ENCODE data around the gene SH2B3.
"Not testable (repeated sequence)": the region's sequence is repeated elsewhere in the genome, so short reads cannot be mapped to it uniquely, and the experiment has no call there.

Gene SH2B3

GRCh38 chr12:111469401-111469800 is 63.7 kb downstream of the SH2B3 start:
- no peaks in the 10 kb centered on the region for H3K4me1 ChIP-seq
- H3K36me3 ChIP-seq (ENCODE audit: control insufficient read depth, insufficient read depth, low read length) = no peaks in the 10 kb centered on the region
- no peak overlapping the region for H3K4me3 ChIP-seq (ENCODE audit: low read depth, low read length)
- H3K27ac ChIP-seq = no peak overlapping the region
- H3K79me2 ChIP-seq = peaks cover under 1% of the 10 kb centered on the region
- no peak for TF ChIP-seq CTCF (IDR thresholded peaks at IDR 0.05)
- no peaks in the 10 kb centered on the region for H3K9me3 ChIP-seq (ENCODE audit: control insufficient read depth, low read length)
- no peak overlapping the region for H2AFZ ChIP-seq
- H3K9ac ChIP-seq = no peak overlapping the region
- H3K27me3 ChIP-seq (ENCODE audit: control insufficient read depth, insufficient read depth, low read length) = no peaks in the 10 kb centered on the region
- H3K4me2 ChIP-seq (ENCODE audit: low read length) = no peak overlapping the region

- peaks cover 2% of the 10 kb centered on the region for H3K79me2 ChIP-seq
- no peaks in the 10 kb centered on the region for H3K27me3 ChIP-seq (ENCODE audit: control insufficient read depth, insufficient read depth, low read length)
- H3K4me2 ChIP-seq (ENCODE audit: low read length) = no peak overlapping the region
- no peak for TF ChIP-seq CTCF (IDR thresholded peaks at IDR 0.05)
- no peaks in the 10 kb centered on the region for H3K36me3 ChIP-seq (ENCODE audit: control insufficient read depth, insufficient read depth, low read length)
- H2AFZ ChIP-seq = no peak overlapping the region
- no peak overlapping the region for H3K27ac ChIP-seq
- H3K9ac ChIP-seq = no peak overlapping the region
- H3K4me3 ChIP-seq (ENCODE audit: low read depth, low read length) = no peak overlapping the region
- H3K9me3 ChIP-seq (ENCODE audit: control insufficient read depth, low read length) = no peaks in the 10 kb centered on the region
- no peaks in the 10 kb centered on the region for H3K4me1 ChIP-seq
Measured at GRCh38 chr12:111471236-111471635, 65.5 kb downstream of the SH2B3 start.

- H3K79me2 ChIP-seq = no peaks in the 10 kb centered on the region
- no peak overlapping the region for H3K4me3 ChIP-seq (ENCODE audit: low read depth, low read length)
- no peaks in the 10 kb centered on the region for H3K4me1 ChIP-seq
- H3K27me3 ChIP-seq (ENCODE audit: control insufficient read depth, insufficient read depth, low read length) = no peaks in the 10 kb centered on the region
- no peak overlapping the region for H3K27ac ChIP-seq
- H2AFZ ChIP-seq = no peak overlapping the region
- TF ChIP-seq CTCF (IDR thresholded peaks at IDR 0.05) = no peak
- no peaks in the 10 kb centered on the region for H3K36me3 ChIP-seq (ENCODE audit: control insufficient read depth, insufficient read depth, low read length)
- no peak overlapping the region for H3K9ac ChIP-seq
- H3K9me3 ChIP-seq (ENCODE audit: control insufficient read depth, low read length) = no peaks in the 10 kb centered on the region
- H3K4me2 ChIP-seq (ENCODE audit: low read length) = no peak overlapping the region
Measured at GRCh38 chr12:111482462-111482861, 76.7 kb downstream of the SH2B3 start.

GRCh38 chr12:111488271-111488670 is 82.5 kb downstream of the SH2B3 start:
- Histone ChIP-seq H3K4me3 (ENCODE audit: low read depth, low read length) (no peak overlapping the region), H2AFZ (no peak overlapping the region), H3K27ac (no peak overlapping the region), H3K36me3 (ENCODE audit: control insufficient read depth, insufficient read depth, low read length) (no peaks in the 10 kb centered on the region), H3K9me3 (ENCODE audit: control insufficient read depth, low read length) (no peaks in the 10 kb centered on the region), H3K27me3 (ENCODE audit: control insufficient read depth, insufficient read depth, low read length) (no peaks in the 10 kb centered on the region), H3K4me1 (no peaks in the 10 kb centered on the region), H3K9ac (no peak overlapping the region), H3K4me2 (ENCODE audit: low read length) (no peak overlapping the region), H3K79me2 (peaks cover 3% of the 10 kb centered on the region)
- TF ChIP-seq CTCF (IDR thresholded peaks at IDR 0.05) = no peak

- H3K9ac ChIP-seq = no peak overlapping the region
- H3K27ac ChIP-seq = no peak overlapping the region
- no peak overlapping the region for H3K4me3 ChIP-seq (ENCODE audit: low read depth, low read length)
- no peaks in the 10 kb centered on the region for H3K4me1 ChIP-seq
- H3K4me2 ChIP-seq (ENCODE audit: low read length) = no peak overlapping the region
- H3K36me3 ChIP-seq (ENCODE audit: control insufficient read depth, insufficient read depth, low read length) = no peaks in the 10 kb centered on the region
- H3K79me2 ChIP-seq = peaks cover 3% of the 10 kb centered on the region
- no peaks in the 10 kb centered on the region for H3K27me3 ChIP-seq (ENCODE audit: control insufficient read depth, insufficient read depth, low read length)
- H2AFZ ChIP-seq = no peak overlapping the region
- no peaks in the 10 kb centered on the region for H3K9me3 ChIP-seq (ENCODE audit: control insufficient read depth, low read length)
- TF ChIP-seq CTCF (IDR thresholded peaks at IDR 0.05) = no peak
Measured at GRCh38 chr12:111488798-111489197, 83.1 kb downstream of the SH2B3 start.

GRCh38 chr12:111492979-111493378 is 87.3 kb downstream of the SH2B3 start:
- H2AFZ ChIP-seq; H3K27ac ChIP-seq; H3K27me3 ChIP-seq (ENCODE audit: control insufficient read depth, insufficient read depth, low read length); H3K4me3 ChIP-seq (ENCODE audit: low read depth, low read length); H3K4me2 ChIP-seq (ENCODE audit: low read length); H3K79me2 ChIP-seq; H3K9me3 ChIP-seq (ENCODE audit: control insufficient read depth, low read length); H3K9ac ChIP-seq; H3K4me1 ChIP-seq; H3K36me3 ChIP-seq (ENCODE audit: control insufficient read depth, insufficient read depth, low read length): not testable (repeated sequence)

Data from parathyroid adenoma (tissue), 2 donors.